Measurements from ENCODE around the gene CGAS.

DNA sequence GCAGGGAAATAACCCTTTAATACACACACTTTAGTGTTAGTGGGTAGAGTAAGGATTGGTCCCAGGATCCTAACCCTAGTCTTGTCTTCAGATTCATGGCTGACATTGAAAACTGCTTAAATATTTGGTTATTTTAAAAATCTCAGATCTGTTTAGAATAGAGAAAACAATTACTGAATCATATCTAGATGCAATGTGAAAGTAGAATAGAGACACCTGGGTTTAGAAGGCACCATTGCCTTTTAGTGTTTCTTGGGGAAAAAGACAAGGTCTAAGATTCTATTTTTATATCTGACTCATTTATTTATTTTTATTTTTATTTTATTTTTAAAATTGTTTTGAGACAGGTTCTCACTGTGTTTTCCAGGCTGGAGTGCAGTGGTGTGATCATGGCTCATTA lies 51.4 kb downstream of the CGAS start:
- TF ChIP-seq EZH2 (IDR thresholded peaks at IDR 0.05; ENCODE audit: borderline replicate concordance, low read length), result no peak
- TF ChIP-seq, protein P1, sequence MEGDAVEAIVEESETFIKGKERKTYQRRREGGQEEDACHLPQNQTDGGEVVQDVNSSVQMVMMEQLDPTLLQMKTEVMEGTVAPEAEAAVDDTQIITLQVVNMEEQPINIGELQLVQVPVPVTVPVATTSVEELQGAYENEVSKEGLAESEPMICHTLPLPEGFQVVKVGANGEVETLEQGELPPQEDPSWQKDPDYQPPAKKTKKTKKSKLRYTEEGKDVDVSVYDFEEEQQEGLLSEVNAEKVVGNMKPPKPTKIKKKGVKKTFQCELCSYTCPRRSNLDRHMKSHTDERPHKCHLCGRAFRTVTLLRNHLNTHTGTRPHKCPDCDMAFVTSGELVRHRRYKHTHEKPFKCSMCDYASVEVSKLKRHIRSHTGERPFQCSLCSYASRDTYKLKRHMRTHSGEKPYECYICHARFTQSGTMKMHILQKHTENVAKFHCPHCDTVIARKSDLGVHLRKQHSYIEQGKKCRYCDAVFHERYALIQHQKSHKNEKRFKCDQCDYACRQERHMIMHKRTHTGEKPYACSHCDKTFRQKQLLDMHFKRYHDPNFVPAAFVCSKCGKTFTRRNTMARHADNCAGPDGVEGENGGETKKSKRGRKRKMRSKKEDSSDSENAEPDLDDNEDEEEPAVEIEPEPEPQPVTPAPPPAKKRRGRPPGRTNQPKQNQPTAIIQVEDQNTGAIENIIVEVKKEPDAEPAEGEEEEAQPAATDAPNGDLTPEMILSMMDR (conservative IDR thresholded peaks at IDR 0.05 in 1 of 2, IDR thresholded peaks at IDR 0.05 in 1 of 2; ENCODE audit: extremely low read depth in 1 of 2, insufficient read depth in 1 of 2, low read depth in 1 of 2, low read length in 2 of 2), result no peak
